WTC11 (cell line): ENCODE measurements around the gene ITPKB.

Source experiments
- ATF1 ChIP-seq: sonication (generic); formaldehyde crosslinking; IDR thresholded peaks from 2 replicates; pipeline ENCODE4 v1.8.1; 2023; ENCODE audit warnings: mild to moderate bottlenecking, moderate library complexity, missing genetic modification reagents
- ATF3 ChIP-seq: sonication (generic); formaldehyde crosslinking; conservative IDR thresholded peaks from 2 replicates; pipeline ENCODE4 v1.8.1; 2022; ENCODE audit warnings: mild to moderate bottlenecking, missing genetic modification reagents
- CTCF ChIP-seq: fragments of 200-600 bp; IDR thresholded peaks from 2 replicates; pipeline ENCODE4 v1.8.0; 2022; ENCODE audit warnings: antibody characterized with exemption
- FOXK1 ChIP-seq: sonication (generic); formaldehyde crosslinking; IDR thresholded peaks from 2 replicates; pipeline ENCODE4 v1.8.0; 2022; ENCODE audit warnings: mild to moderate bottlenecking, moderate library complexity, missing genetic modification reagents
- HMGXB4 ChIP-seq: sonication (generic); formaldehyde crosslinking; IDR thresholded peaks from 2 replicates; pipeline ENCODE4 v1.8.1; 2023; ENCODE audit warnings: mild to moderate bottlenecking, moderate library complexity, missing genetic modification reagents
- JUN ChIP-seq: sonication (generic); formaldehyde crosslinking; IDR thresholded peaks from 2 replicates; pipeline ENCODE4 v1.8.0; 2023; ENCODE audit warnings: mild to moderate bottlenecking, missing genetic modification reagents
- NFYB ChIP-seq: sonication (generic); formaldehyde crosslinking; conservative IDR thresholded peaks from 2 replicates; pipeline ENCODE4 v1.8.0; 2022; ENCODE audit warnings: low read depth, missing genetic modification reagents
- PRDM15 ChIP-seq: sonication (generic); formaldehyde crosslinking; IDR thresholded peaks from 2 replicates; pipeline ENCODE4 v1.8.0; 2022; ENCODE audit warnings: missing genetic modification reagents
- SMAD3 ChIP-seq: sonication (generic); formaldehyde crosslinking; IDR thresholded peaks from 2 replicates; pipeline ENCODE4 v1.8.0; 2022; ENCODE audit warnings: missing genetic modification reagents, mild to moderate bottlenecking, borderline replicate concordance
- SP1 ChIP-seq: sonication (generic); formaldehyde crosslinking; conservative IDR thresholded peaks from 2 replicates; pipeline ENCODE4 v1.8.1; 2022; ENCODE audit warnings: missing genetic modification reagents
- USF1 ChIP-seq: sonication (generic); formaldehyde crosslinking; IDR thresholded peaks from 2 replicates; pipeline ENCODE4 v1.8.0; 2022; ENCODE audit warnings: mild to moderate bottlenecking, missing genetic modification reagents
- ZNF263 ChIP-seq: sonication (generic); formaldehyde crosslinking; IDR thresholded peaks from 2 replicates; pipeline ENCODE4 v1.8.1; 2022; ENCODE audit warnings: low read depth, mild to moderate bottlenecking, moderate library complexity, missing genetic modification reagents

- TF ChIP-seq SMAD3 (no peak), HMGXB4 (no peak), PRDM15 (CRISPR knock-in tag) (no peak), CTCF (no peak), NFYB (CRISPR knock-in tag) (no peak), JUN (CRISPR knock-in tag) (no peak), USF1 (CRISPR knock-in tag) (no peak), ZNF263 (CRISPR knock-in tag) (no peak), SP1 (no peak), ATF3 (CRISPR knock-in tag) (no peak), FOXK1 (CRISPR knock-in tag) (no peak), ATF1 (CRISPR knock-in tag) (no peak)
Measured at GRCh38 chr1:226717256-226717909, 21.7 kb downstream of the ITPKB start.
